ENCODE results near the gene ASXL1.

ASXL1 gene

GRCh38 chr20:32472581-32473207 lies 114.6 kb downstream of the ASXL1 start:
- H3K4me3 ChIP-seq (ENCODE audit: low read depth, low read length) = no peak overlapping the region

GRCh38 chr20:32473231-32474008 lies 115.3 kb downstream of the ASXL1 start:
- no peak for TF ChIP-seq CTCF (IDR thresholded peaks at IDR 0.05; ENCODE audit: borderline replicate concordance, insufficient read depth, low read depth, low read length)
- no peak overlapping the region for H3K4me3 ChIP-seq (ENCODE audit: low read depth, low read length)

More at GRCh38 chr20:32472581-32473207, 114.6 kb downstream of the ASXL1 start:
- TF ChIP-seq CTCF (IDR thresholded peaks at IDR 0.05; ENCODE audit: borderline replicate concordance, insufficient read depth, low read depth, low read length) = no peak

GRCh38 chr20:32474009-32474716 lies 116.0 kb downstream of the ASXL1 start:
- no peak overlapping the region for H3K4me3 ChIP-seq (ENCODE audit: low read depth, low read length)
- no peak for TF ChIP-seq CTCF (IDR thresholded peaks at IDR 0.05; ENCODE audit: borderline replicate concordance, insufficient read depth, low read depth, low read length)

- TF ChIP-seq CTCF (IDR thresholded peaks at IDR 0.05; ENCODE audit: borderline replicate concordance, insufficient read depth, low read depth, low read length) = no peak
- no peak overlapping the region for H3K4me3 ChIP-seq (ENCODE audit: low read depth, low read length)
Measured at GRCh38 chr20:32474717-32474966, 116.5 kb downstream of the ASXL1 start.

- no peak overlapping the region for H3K4me3 ChIP-seq (ENCODE audit: low read depth, low read length)
- no peak for TF ChIP-seq CTCF (IDR thresholded peaks at IDR 0.05; ENCODE audit: borderline replicate concordance, insufficient read depth, low read depth, low read length)
Measured at GRCh38 chr20:32474967-32475811, 117.1 kb downstream of the ASXL1 start.

GRCh38 chr20:32476684-32477593 lies 118.8 kb downstream of the ASXL1 start:
- TF ChIP-seq CTCF (IDR thresholded peaks at IDR 0.05; ENCODE audit: borderline replicate concordance, insufficient read depth, low read depth, low read length) = no peak
- H3K4me3 ChIP-seq (ENCODE audit: low read depth, low read length) = no peak overlapping the region

All from GM12875 (cell line).